ENCODE measurements around the gene PCP2. TPM values are rescaled to one million over a fixed set of nuclear protein-coding genes. Genes with fewer than 3 reads are reported as not detected.
A peak's percentile ranks its signal among the peaks of the same experiment; 100 is the strongest.

The PCP2 gene
- total RNA-seq, 4 donors from 2014 or later = not detected

DNA sequence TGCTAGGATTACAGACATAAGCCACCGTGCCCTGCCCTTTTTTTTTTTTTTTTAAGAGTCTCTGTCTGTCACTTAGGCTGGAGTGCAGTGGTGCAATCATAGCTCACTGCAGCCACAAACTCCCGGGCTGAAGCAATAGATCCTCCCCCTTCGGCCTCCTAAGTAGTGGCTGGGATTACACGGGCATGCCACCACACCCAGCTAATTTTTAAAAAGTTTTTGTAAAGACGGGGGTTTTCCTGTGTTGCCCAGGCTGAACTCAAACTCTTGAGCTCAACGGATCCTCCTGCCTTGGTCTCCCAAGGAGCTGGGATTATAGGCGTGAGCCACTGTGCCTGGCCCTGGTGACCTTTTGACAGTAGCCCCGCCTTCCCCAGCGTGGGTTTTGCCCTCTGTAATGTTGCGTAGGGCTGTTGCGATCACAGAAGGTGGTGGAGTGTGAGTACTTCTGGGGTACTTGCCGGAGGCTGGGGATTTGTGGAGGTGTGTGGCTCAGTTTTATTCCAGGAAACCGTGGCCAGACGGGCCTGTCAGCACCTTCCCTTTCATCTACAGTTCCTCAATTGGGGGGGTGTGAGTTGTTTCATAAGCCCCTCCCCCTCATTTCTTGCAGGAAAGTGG is 23.7 kb upstream of the PCP2 start:
- TF ChIP-seq, protein P1, sequence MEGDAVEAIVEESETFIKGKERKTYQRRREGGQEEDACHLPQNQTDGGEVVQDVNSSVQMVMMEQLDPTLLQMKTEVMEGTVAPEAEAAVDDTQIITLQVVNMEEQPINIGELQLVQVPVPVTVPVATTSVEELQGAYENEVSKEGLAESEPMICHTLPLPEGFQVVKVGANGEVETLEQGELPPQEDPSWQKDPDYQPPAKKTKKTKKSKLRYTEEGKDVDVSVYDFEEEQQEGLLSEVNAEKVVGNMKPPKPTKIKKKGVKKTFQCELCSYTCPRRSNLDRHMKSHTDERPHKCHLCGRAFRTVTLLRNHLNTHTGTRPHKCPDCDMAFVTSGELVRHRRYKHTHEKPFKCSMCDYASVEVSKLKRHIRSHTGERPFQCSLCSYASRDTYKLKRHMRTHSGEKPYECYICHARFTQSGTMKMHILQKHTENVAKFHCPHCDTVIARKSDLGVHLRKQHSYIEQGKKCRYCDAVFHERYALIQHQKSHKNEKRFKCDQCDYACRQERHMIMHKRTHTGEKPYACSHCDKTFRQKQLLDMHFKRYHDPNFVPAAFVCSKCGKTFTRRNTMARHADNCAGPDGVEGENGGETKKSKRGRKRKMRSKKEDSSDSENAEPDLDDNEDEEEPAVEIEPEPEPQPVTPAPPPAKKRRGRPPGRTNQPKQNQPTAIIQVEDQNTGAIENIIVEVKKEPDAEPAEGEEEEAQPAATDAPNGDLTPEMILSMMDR (IDR thresholded peaks at IDR 0.05 in 4 of 5, conservative IDR thresholded peaks at IDR 0.05 in 1 of 5) = no peak
- no peak for TF ChIP-seq POLR2A (IDR thresholded peaks at IDR 0.05)
- Histone ChIP-seq H3K27ac (no peak overlapping the region), H3K9me3 (no peaks in the 10 kb centered on the region), H3K4me3 (no peak overlapping the region), H3K36me3 (no peaks in the 10 kb centered on the region), H3K4me1 (peaks cover 0 to 3% of the 10 kb centered on the region in 2 donors), H3K27me3 (no peaks in the 10 kb centered on the region)
- in situ Hi-C loops (cut with MboI; ENCODE audit: low sequenced_read_pairs in 4 of 4) = loop anchor here in 1 of 4 donors (10.0 kb wide), 1 partner anchor 148 kb away; no protein-coding TSS in a partner anchor
- DNase-seq (no peak), ATAC-seq (no peak)
- intact Hi-C loops (cut with DNase I; ENCODE audit: low total_unique reads) = no loop called here

DNA sequence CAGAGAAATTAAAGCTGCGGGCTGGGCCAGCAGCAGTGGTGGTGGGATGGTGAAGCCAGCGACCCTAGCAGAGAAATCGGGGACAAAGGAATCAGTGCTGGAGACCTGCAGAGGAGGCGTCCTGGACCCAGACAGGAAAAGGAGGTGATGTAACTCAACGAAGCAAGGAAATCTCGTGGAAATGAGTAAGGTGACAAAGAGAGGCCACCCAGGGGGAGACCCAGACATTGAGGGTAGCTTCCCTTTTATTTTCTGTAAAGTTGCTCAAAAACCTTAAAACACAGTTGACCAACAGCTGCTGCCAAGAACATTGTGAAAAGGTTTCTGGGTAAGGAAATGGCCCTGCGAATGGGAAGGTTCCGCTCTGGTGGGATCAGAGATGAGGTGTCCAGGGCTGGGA is 22.1 kb upstream of the PCP2 start:
- intact Hi-C loops (cut with DNase I; ENCODE audit: low total_unique reads) (no loop called here), in situ Hi-C loops (cut with MboI; ENCODE audit: low sequenced_read_pairs in 4 of 4) (loop anchor here in 1 of 4 donors (10.0 kb wide), 1 partner anchor 149 kb away; no protein-coding TSS in a partner anchor)

DNA sequence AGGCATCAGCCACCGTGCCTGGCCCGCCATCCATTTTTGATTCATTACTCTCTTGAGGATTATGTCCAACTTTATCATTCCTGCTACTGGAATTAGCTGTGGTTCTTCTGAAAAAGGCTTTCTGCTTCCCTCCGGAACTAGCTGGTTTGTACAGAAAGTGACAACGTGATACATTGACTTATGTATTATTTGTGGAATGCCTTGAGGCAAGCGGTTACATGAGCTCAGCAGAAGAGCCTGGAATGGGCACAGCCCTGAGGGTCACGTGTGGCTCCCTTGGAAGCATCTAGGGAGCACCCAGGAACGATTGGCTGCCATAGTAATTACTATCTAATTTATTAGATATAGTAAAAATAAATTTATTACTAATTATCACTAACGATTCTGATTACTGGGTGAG is 20.9 kb upstream of the PCP2 start:
- TF ChIP-seq, protein P1 (IDR thresholded peaks at IDR 0.05 in 4 of 5, conservative IDR thresholded peaks at IDR 0.05 in 1 of 5) = no peak
- no peak for TF ChIP-seq POLR2A (IDR thresholded peaks at IDR 0.05)
- intact Hi-C loops (cut with DNase I; ENCODE audit: low total_unique reads) = no loop called here
- H3K36me3 ChIP-seq = no peaks in the 10 kb centered on the region
- in situ Hi-C loops (cut with MboI; ENCODE audit: low sequenced_read_pairs in 4 of 4) = loop anchor here in 1 of 4 donors (10.0 kb wide), 1 partner anchor 150 kb away; no protein-coding TSS in a partner anchor
- no peaks in the 10 kb centered on the region for H3K27me3 ChIP-seq
- H3K27ac ChIP-seq = no peak overlapping the region
- no peaks in the 10 kb centered on the region for H3K9me3 ChIP-seq
- no peak overlapping the region for H3K4me3 ChIP-seq
- ATAC-seq (no peak), DNase-seq (no peak)
- H3K4me1 ChIP-seq = peaks cover 0 to 4% of the 10 kb centered on the region in 2 donors

More for the DNA sequence above, 22.1 kb upstream of the PCP2 start:
- peaks cover 0 to 4% of the 10 kb centered on the region in 2 donors for H3K4me1 ChIP-seq
- ATAC-seq (no peak), DNase-seq (no peak)
- no peaks in the 10 kb centered on the region for H3K36me3 ChIP-seq
- no peak overlapping the region for H3K27ac ChIP-seq
- H3K27me3 ChIP-seq = no peaks in the 10 kb centered on the region
- no peaks in the 10 kb centered on the region for H3K9me3 ChIP-seq
- TF ChIP-seq, protein P1 (IDR thresholded peaks at IDR 0.05 in 4 of 5, conservative IDR thresholded peaks at IDR 0.05 in 1 of 5) = no peak
- TF ChIP-seq POLR2A (IDR thresholded peaks at IDR 0.05) = no peak
- no peak overlapping the region for H3K4me3 ChIP-seq

DNA sequence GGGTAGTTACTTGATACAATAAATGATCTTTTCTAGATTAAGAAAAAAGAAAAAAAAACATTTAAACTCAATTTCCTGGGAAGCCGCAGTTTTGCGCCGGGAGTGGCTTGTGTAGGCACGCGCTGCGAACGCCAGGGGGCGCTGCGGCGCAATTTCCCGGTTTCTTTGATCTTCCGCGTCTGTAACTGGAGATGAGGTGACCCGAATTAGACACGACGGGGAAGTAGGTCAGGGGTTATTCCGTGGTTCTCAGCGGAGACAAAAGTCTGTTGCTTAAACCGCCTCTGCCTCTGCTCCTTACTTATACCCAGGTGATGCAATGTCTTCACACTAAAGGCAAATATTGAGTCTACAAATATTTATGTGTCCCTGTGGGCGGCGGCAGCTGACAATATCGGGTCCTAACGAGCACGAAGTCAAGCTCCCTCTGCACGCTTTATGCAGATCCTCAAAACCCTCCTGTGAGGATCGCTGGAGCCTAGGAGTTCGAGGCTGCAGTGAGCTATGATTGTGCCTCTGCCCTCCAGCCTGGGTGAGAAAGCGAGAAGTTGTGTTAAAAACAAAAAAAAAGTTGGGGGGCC is 18.6 kb upstream of the PCP2 start:
- in situ Hi-C loops (cut with MboI; ENCODE audit: low sequenced_read_pairs in 4 of 4) (loop anchor here in 1 of 4 donors (10.0 kb wide), 1 partner anchor 153 kb away; no protein-coding TSS in a partner anchor), intact Hi-C loops (cut with DNase I; ENCODE audit: low total_unique reads) (loop anchor here (1.0 kb wide), 2 partner anchors 23 to 28 kb away; partner anchors contain the start of genes PET100, TRAPPC5 and XAB2)
- peaks cover 0 to 4% of the 10 kb centered on the region in 2 donors for H3K4me1 ChIP-seq
- peak overlapping the region; percentile 50 to 84 (median 70) for H3K27ac ChIP-seq
- peak overlapping the region in 2 of 4 donors; percentile 15 to 34 for H3K4me3 ChIP-seq
- H3K36me3 ChIP-seq = no peaks in the 10 kb centered on the region
- ATAC-seq (peak; percentile 100), DNase-seq (peak; percentile 74 to 88)
- no peaks in the 10 kb centered on the region for H3K9me3 ChIP-seq
- H3K27me3 ChIP-seq = no peaks in the 10 kb centered on the region
- TF ChIP-seq, protein P1 (IDR thresholded peaks at IDR 0.05 in 4 of 5, conservative IDR thresholded peaks at IDR 0.05 in 1 of 5) = peak; percentile 93 to 99 (median 98)
- no peak for TF ChIP-seq POLR2A (IDR thresholded peaks at IDR 0.05)

All from gastrocnemius medialis (tissue), 4 donors.